K562 (cell line): Measurements from ENCODE around the gene ELP5. TPM values are rescaled to one million over a fixed set of nuclear protein-coding genes. Genes with fewer than 3 reads are reported as not detected.

Experiments used
- ASH1L ChIP-seq: fragments of 450-650 bp; IDR thresholded peaks from 2 replicates; pipeline ENCODE4 v1.6.1; 2018; ENCODE audit warnings: borderline replicate concordance, mild to moderate bottlenecking, low read depth; ENCODE audit not compliant: partially characterized antibody
- BCL6 ChIP-seq: fragments of 250-450 bp; sonication (Bioruptor Pico); IDR thresholded peaks from 2 replicates; pipeline ENCODE4 v1.4.0; 2020
- CHD4 ChIP-seq: fragments of 200-600 bp; sonication (generic); IDR thresholded peaks from 3 replicates; pipeline ENCODE4 v1.6.1; 2012; ENCODE audit warnings: low read depth, mild to moderate bottlenecking, mixed read lengths, low read length, inconsistent platforms; ENCODE audit not compliant: insufficient read depth, insufficient replicate concordance, poor library complexity, severe bottlenecking
- CREB3L1 ChIP-seq: fragments of 450-650 bp; IDR thresholded peaks from 2 replicates; pipeline ENCODE4 v1.6.1; 2014; ENCODE audit warnings: low read depth, mild to moderate bottlenecking, moderate library complexity, borderline replicate concordance
- DMBX1 ChIP-seq: fragments of 250-450 bp; sonication (Bioruptor Pico); IDR thresholded peaks from 2 replicates; pipeline ENCODE4 v1.8.0; 2022; ENCODE audit warnings: inconsistent platforms, mild to moderate bottlenecking, moderate library complexity, borderline replicate concordance
- ETV6 ChIP-seq, 3 experiments: fragments of 150-350 bp in 1 of 3; sonication (generic) in 1 of 3; formaldehyde crosslinking in 1 of 3; IDR thresholded peaks; 2 replicates each; pipeline versions ENCODE4 v1.6.1 to v1.8.0; 2014 to 2022; ENCODE audit warnings: borderline replicate concordance in 2 of 3, low read depth in 2 of 3, antibody characterized with exemption in 1 of 3, low read length in 1 of 3, mild to moderate bottlenecking in 1 of 3, missing genetic modification reagents in 1 of 3
- FOXA1 ChIP-seq: fragments of 450-650 bp; IDR thresholded peaks from 2 replicates; pipeline ENCODE4 v1.6.1; 2016; ENCODE audit warnings: mild to moderate bottlenecking, borderline replicate concordance
- GTF2F1 ChIP-seq: IDR thresholded peaks from 2 replicates; pipeline ENCODE4 v1.6.1; 2011; ENCODE audit warnings: low read depth, low read length, improper control_type of control experiment
- HCFC1 ChIP-seq: IDR thresholded peaks from 2 replicates; pipeline ENCODE4 v1.6.1; 2012; ENCODE audit warnings: low read depth, low read length, improper control_type of control experiment
- HMBOX1 ChIP-seq: sonication (generic); IDR thresholded peaks from 2 replicates; pipeline ENCODE4 v1.6.1; 2016
- KAT8 ChIP-seq: fragments of 450-650 bp; IDR thresholded peaks from 2 replicates; pipeline ENCODE4 v1.6.1; 2016; ENCODE audit warnings: low read depth, mild to moderate bottlenecking
- MED1 ChIP-seq: sonication (generic); formaldehyde crosslinking; IDR thresholded peaks from 2 replicates; pipeline ENCODE4 v1.8.1; 2023; ENCODE audit warnings: missing genetic modification reagents, borderline replicate concordance
- MTA2 ChIP-seq: fragments of 450-650 bp; IDR thresholded peaks from 2 replicates; pipeline ENCODE4 v1.6.1; 2016; ENCODE audit warnings: low read depth
- NFXL1 ChIP-seq: fragments of 450-650 bp; formaldehyde crosslinking; IDR thresholded peaks from 2 replicates; pipeline ENCODE4 v1.4.0; 2021; ENCODE audit warnings: mild to moderate bottlenecking
- NUFIP1 ChIP-seq: fragments of 450-650 bp; IDR thresholded peaks from 2 replicates; pipeline ENCODE4 v1.6.1; 2018; ENCODE audit not compliant: partially characterized antibody
- RBM25 ChIP-seq: fragments of 200-400 bp; formaldehyde crosslinking; IDR thresholded peaks from 2 replicates; pipeline ENCODE4 v1.6.1; 2018; ENCODE audit warnings: low read length, low read depth, moderate library complexity; ENCODE audit not compliant: severe bottlenecking
- SNIP1 ChIP-seq: fragments of 450-650 bp; IDR thresholded peaks from 2 replicates; pipeline ENCODE4 v1.7.1; 2017; ENCODE audit warnings: low read depth, mild to moderate bottlenecking
- SOX6 ChIP-seq: fragments of 450-650 bp; IDR thresholded peaks from 2 replicates; pipeline ENCODE4 v1.6.1; 2014; ENCODE audit warnings: mild to moderate bottlenecking
- TFAP4 ChIP-seq: sonication (generic); formaldehyde crosslinking; IDR thresholded peaks from 2 replicates; pipeline ENCODE4 v1.8.0; 2022; ENCODE audit warnings: missing genetic modification reagents, mild to moderate bottlenecking, moderate library complexity, borderline replicate concordance
- U2AF2 ChIP-seq: fragments of 200-400 bp; formaldehyde crosslinking; optimal IDR thresholded peaks from 2 replicates; pipeline ENCODE3; 2017; ENCODE audit warnings: low read depth, mild to moderate bottlenecking, low read length
- ZBED1 ChIP-seq: IDR thresholded peaks from 2 replicates; pipeline ENCODE4 v1.6.1; 2014
- ZNF395 ChIP-seq: fragments of 200-800 bp; sonication (Bioruptor generic); IDR thresholded peaks from 2 replicates; pipeline ENCODE4 v1.6.1; 2017; ENCODE audit warnings: missing genetic modification characterization, missing compliant biosample characterization
- ZNF76 ChIP-seq: fragments of 250-450 bp; sonication (Bioruptor Pico); IDR thresholded peaks from 2 replicates; pipeline ENCODE4 v1.4.0; 2020; ENCODE audit warnings: mild to moderate bottlenecking, moderate library complexity, borderline replicate concordance
- ZNF79 ChIP-seq: fragments of 250-450 bp; sonication (Bioruptor Pico); IDR thresholded peaks from 2 replicates; pipeline ENCODE4 v1.4.0; 2020; ENCODE audit warnings: low read depth, mild to moderate bottlenecking, moderate library complexity
- polyA plus RNA-seq, 8 experiments: library from polyadenylated mRNA; depleted of rRNA in 4 of 8; stranded (reverse) in 5 of 8; unstranded in 3 of 8; fragments of >200 nt; fragmentation: Nextera tagmentation in 2 of 8; fragmentation: Illumina TruSeq in 1 of 8; extraction: Ambion mirVana in 2 of 8; extraction: Trizol in 1 of 8; gene quantifications; 2 replicates each; pipeline versions ENCODE4 v1.2.1 to v1.2.3, GENCODE V29; 2011 to 2014; ENCODE audit warnings: inconsistent platforms in 1 of 8, missing spikeins in 1 of 8
- total RNA-seq, 7 experiments: library from RNA; depleted of rRNA in 6 of 7; stranded (reverse); fragments of >200 nt in 6 of 7; fragmentation: Illumina TruSeq in 2 of 7; extraction: Trizol in 2 of 7; gene quantifications; 2 replicates each; pipeline versions ENCODE4 v1.2.1 to v1.2.3, GENCODE V29; 2011 to 2021; ENCODE audit warnings: low replicate concordance in 1 of 7

Gene ELP5
- total and polyA plus RNA-seq, 9 of the 15 experiments (the other 6 are each of a cell fraction or from before 2014, with no cell fraction given) = 25.7 to 77.9 (median 52.9) TPM

- no peak for TF ChIP-seq SNIP1
- TF ChIP-seq ETV6 (IDR thresholded peaks at IDR 0.05; ENCODE audit: borderline replicate concordance in 1 of 2, low read depth in 2 of 2, low read length in 1 of 2) = no peak
- TF ChIP-seq ETV6 (CRISPR knock-in tag; IDR thresholded peaks at IDR 0.05; ENCODE audit: borderline replicate concordance) = no peak
- TF ChIP-seq ASH1L = peak; percentile 29
- TF ChIP-seq MTA2 = no peak
- no peak for TF ChIP-seq FOXA1
- TF ChIP-seq CHD4 = no peak
- peak; percentile 33; the same call in 1 of the 2 replicates for TF ChIP-seq HMBOX1
- TF ChIP-seq CREB3L1 = peak; percentile 88
- no peak for TF ChIP-seq GTF2F1
- peak; percentile 57; the same call in 1 of the 2 replicates for TF ChIP-seq SOX6
- no peak for TF ChIP-seq KAT8
- TF ChIP-seq HCFC1 = no peak; the same call in 1 of the 2 replicates
- TF ChIP-seq RBM25 = no peak
- no peak; the same call in 1 of the 2 replicates for TF ChIP-seq DMBX1 (CRISPR knock-in tag)
- TF ChIP-seq NUFIP1 = no peak
- TF ChIP-seq MED1 (CRISPR knock-in tag) = no peak
- TF ChIP-seq ZNF395 = no peak
- TF ChIP-seq NFXL1 = no peak
- TF ChIP-seq U2AF2 = no peak
- no peak for TF ChIP-seq BCL6 (CRISPR knock-in tag)
- peak; percentile 98 for TF ChIP-seq TFAP4 (CRISPR knock-in tag)
- no peak for TF ChIP-seq ZNF76 (CRISPR knock-in tag)
- TF ChIP-seq ZBED1 = 0 out of 2 replicates have a peak, but pooled peaks have one; percentile 22
- TF ChIP-seq ZNF79 (CRISPR knock-in tag) = no peak
Measured at GRCh38 chr17:7242717-7243452, 9.1 kb upstream of the ELP5 start (continued).
